ENCODE data around the gene SLC2A9.

GRCh38 chr4:9954468-9954867 is 66.8 kb downstream of the SLC2A9 start:
- no peak for TF ChIP-seq CTCF (conservative IDR thresholded peaks at IDR 0.05; ENCODE audit: low read depth, low read length)
- TF ChIP-seq POLR2A (IDR thresholded peaks at IDR 0.05; ENCODE audit: low read depth, low read length), result no peak
- no peak for TF ChIP-seq RFX5 (IDR thresholded peaks at IDR 0.05; ENCODE audit: low read depth, low read length)
- no peak for TF ChIP-seq RAD21 (IDR thresholded peaks at IDR 0.05; ENCODE audit: low read length)
- TF ChIP-seq CEBPB (IDR thresholded peaks at IDR 0.05; ENCODE audit: low read depth, low read length), result no peak
